Activated B cell treated with CpG ODN at 0.5 μM for 24 hours (primary cell): Measurements from ENCODE around the gene LMX1A. TPM values are rescaled to one million over a fixed set of nuclear protein-coding genes. Genes with fewer than 3 reads are reported as not detected.

Source experiments
- ATAC-seq: fragments of 200-7000 bp; cut with Tn5 transposase; one replicate; pipeline ENCODE4 v1.10.0; 2021; ENCODE audit warnings: low read depth, mild to moderate bottlenecking, moderate library complexity
- CTCF ChIA-PET: fragments of 350-600 bp; sonication (Branson Sonifier 250); formaldehyde crosslinking; loops from one replicate; lab custom pipeline; 2021; ENCODE audit warnings: antibody characterized with exemption; lab: Charles Lee
- POLR2A ChIA-PET: fragments of 350-600 bp; sonication (Branson Sonifier 250); formaldehyde crosslinking; loops from one replicate; lab custom pipeline; 2021; ENCODE audit warnings: antibody characterized with exemption; lab: Charles Lee
- DNase-seq: peaks from one replicate; pipeline ENCODE4 v3.0.0; 2022
- H3K27ac Mint-ChIP-seq: one replicate; pipeline ENCODE4 v1.8.0; 2020; ENCODE audit warnings: mixed read lengths
- H3K27me3 Mint-ChIP-seq: one replicate; pipeline ENCODE4 v1.8.0; 2021; ENCODE audit warnings: mixed read lengths
- H3K36me3 Mint-ChIP-seq: one replicate; pipeline ENCODE4 v1.8.0; 2021; ENCODE audit warnings: low read depth, mixed read lengths
- H3K4me1 Mint-ChIP-seq: one replicate; pipeline ENCODE4 v1.8.0; 2021; ENCODE audit warnings: mixed read lengths
- H3K4me3 Mint-ChIP-seq: one replicate; pipeline ENCODE4 v1.8.0; 2020; ENCODE audit warnings: mild to moderate bottlenecking, mixed read lengths
- H3K9me3 Mint-ChIP-seq: one replicate; pipeline ENCODE4 v1.8.0; 2020; ENCODE audit warnings: mixed read lengths
- intact Hi-C: fragments of 100-400 bp; cut with micrococcal nuclease; formaldehyde crosslinking; loops from one replicate; pipeline ENCODE4 v1.15.1; 2024
- total RNA-seq: library from RNA; stranded (reverse); gene quantifications from 2 replicates; pipeline ENCODE4 v1.2.3, GENCODE V29; 2022
- TF ChIP-seq, protein P1 (sequence below): fragments of 200-600 bp; IDR thresholded peaks from one replicate; pipeline ENCODE4 v1.8.0; 2022; ENCODE audit warnings: antibody characterized with exemption, mild to moderate bottlenecking

Gene LMX1A
- total RNA-seq, 1 donor from 2014 or later, result not detected

DNA sequence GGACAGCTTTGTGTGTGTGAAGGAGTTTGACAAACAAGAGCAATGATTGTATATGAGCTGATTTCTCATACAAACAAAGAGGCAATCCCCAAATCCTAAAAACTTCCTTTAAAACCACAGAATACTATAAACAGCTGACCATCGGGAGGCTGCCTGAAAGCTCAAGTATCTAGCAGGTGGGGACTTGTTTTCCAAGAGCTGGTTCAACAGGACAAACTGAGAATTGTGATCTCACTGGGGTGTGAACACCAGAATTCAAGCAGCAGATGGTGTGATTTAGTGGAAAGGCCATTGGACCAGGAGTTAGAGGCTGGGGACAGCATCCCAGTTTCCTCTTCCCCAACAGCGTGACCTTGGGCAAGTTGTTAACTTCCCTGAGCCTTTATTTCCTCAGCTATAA lies 13.9 kb downstream of the LMX1A start:
- TF ChIP-seq, protein P1, sequence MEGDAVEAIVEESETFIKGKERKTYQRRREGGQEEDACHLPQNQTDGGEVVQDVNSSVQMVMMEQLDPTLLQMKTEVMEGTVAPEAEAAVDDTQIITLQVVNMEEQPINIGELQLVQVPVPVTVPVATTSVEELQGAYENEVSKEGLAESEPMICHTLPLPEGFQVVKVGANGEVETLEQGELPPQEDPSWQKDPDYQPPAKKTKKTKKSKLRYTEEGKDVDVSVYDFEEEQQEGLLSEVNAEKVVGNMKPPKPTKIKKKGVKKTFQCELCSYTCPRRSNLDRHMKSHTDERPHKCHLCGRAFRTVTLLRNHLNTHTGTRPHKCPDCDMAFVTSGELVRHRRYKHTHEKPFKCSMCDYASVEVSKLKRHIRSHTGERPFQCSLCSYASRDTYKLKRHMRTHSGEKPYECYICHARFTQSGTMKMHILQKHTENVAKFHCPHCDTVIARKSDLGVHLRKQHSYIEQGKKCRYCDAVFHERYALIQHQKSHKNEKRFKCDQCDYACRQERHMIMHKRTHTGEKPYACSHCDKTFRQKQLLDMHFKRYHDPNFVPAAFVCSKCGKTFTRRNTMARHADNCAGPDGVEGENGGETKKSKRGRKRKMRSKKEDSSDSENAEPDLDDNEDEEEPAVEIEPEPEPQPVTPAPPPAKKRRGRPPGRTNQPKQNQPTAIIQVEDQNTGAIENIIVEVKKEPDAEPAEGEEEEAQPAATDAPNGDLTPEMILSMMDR, result no peak
- Mint-ChIP-seq H3K36me3 (no peaks in the 10 kb centered on the region), H3K27me3 (peaks cover 43% of the 10 kb centered on the region), H3K27ac (no peak overlapping the region), H3K4me3 (no peak overlapping the region), H3K4me1 (no peaks in the 10 kb centered on the region), H3K9me3 (no peaks in the 10 kb centered on the region)
- ChIA-PET POLR2A (no interaction called here), CTCF (interaction anchor here (0.9 kb wide), 1 partner anchor 25 kb away, joined by 3 read pairs; no protein-coding TSS in a partner anchor)
- DNase-seq (no peak), ATAC-seq (no peak)
- intact Hi-C loops, result no loop called here

DNA sequence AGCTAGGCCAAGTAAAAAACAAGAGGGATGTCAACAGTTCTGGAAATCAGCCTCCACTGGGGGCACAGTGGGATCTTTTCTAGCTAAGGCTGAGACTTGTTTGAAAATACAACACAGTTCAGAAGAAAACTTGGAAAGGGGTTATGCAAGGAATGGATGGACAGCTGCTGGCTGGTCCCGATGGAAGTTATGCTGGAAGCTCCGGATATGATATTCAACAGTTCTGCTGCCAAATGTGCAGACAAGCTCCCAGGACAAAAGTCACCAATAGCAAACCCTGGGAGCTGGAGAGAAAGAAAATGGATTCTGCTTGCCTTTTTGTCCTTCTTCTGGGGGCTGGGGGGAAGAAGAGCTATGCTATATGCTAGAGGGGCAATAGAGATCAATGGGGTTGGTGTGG lies 14.3 kb downstream of the LMX1A start:
- Mint-ChIP-seq H3K4me3 (no peak overlapping the region), H3K9me3 (no peaks in the 10 kb centered on the region), H3K27ac (no peak overlapping the region), H3K36me3 (no peaks in the 10 kb centered on the region), H3K27me3 (peaks cover 39% of the 10 kb centered on the region), H3K4me1 (no peaks in the 10 kb centered on the region)
- CTCF ChIA-PET, result interaction anchor here (0.9 kb wide), 1 partner anchor 25 kb away, joined by 3 read pairs; no protein-coding TSS in a partner anchor
- POLR2A ChIA-PET, result no interaction called here
- intact Hi-C loops, result no loop called here
- no peak for DNase-seq
- ATAC-seq, result no peak
- TF ChIP-seq, protein P1, result no peak

DNA sequence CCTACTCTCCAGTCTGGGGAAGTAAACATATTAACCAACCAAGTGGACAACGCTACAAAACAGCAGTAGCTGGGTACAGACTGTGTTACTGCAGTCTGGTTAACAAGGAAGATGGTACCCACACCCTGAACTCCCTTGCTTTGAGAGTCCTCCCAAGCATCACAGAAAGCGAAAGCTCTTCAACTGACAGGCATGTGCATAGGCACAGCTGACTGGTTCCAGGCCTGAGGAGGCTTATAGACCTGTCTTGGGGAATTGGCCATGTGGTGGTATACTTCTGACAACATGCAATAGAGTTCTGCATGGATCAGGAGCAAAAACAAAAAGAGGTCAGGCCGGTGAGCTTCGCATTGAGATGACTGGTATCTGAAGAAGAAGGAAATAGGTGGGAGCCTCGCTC lies 17.4 kb downstream of the LMX1A start:
- CTCF ChIA-PET, result interaction anchor here (1.0 kb wide), 1 partner anchor 32 kb away, joined by 4 read pairs; no protein-coding TSS in a partner anchor
- no peaks in the 10 kb centered on the region for H3K9me3 Mint-ChIP-seq
- intact Hi-C loops, result no loop called here
- POLR2A ChIA-PET, result no interaction called here
- TF ChIP-seq, protein P1, result no peak
- no peak overlapping the region for H3K27ac Mint-ChIP-seq
- H3K4me1 Mint-ChIP-seq, result no peaks in the 10 kb centered on the region
- H3K4me3 Mint-ChIP-seq, result no peak overlapping the region
- no peaks in the 10 kb centered on the region for H3K36me3 Mint-ChIP-seq
- ATAC-seq (no peak), DNase-seq (no peak)
- H3K27me3 Mint-ChIP-seq, result peaks cover 25% of the 10 kb centered on the region

DNA sequence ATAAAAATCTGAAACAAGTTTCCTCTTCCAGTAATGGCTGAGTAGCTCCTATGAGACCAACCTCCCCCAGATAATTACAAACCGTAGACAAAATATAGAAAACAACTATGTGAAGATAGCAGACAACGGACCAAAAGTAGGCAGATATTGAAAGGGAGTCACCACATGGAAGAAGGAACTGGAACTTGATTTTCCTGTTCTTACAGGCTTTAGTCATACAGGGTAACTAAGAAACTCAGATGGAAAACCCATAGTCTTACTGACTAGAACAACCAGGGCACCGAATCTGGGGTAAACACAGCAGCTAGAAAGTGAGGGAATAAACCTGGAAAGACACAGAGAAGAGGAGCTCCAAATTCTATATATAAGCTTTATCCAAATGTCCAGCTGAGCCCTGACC lies 26.0 kb downstream of the LMX1A start:
- Mint-ChIP-seq H3K4me3 (no peak overlapping the region), H3K36me3 (no peaks in the 10 kb centered on the region), H3K27me3 (peaks cover 12% of the 10 kb centered on the region), H3K9me3 (no peaks in the 10 kb centered on the region), H3K4me1 (no peaks in the 10 kb centered on the region), H3K27ac (no peak overlapping the region)
- ATAC-seq (no peak), DNase-seq (no peak)
- ChIA-PET CTCF (no interaction called here), POLR2A (no interaction called here)
- TF ChIP-seq, protein P1, result no peak
- intact Hi-C loops, result no loop called here

DNA sequence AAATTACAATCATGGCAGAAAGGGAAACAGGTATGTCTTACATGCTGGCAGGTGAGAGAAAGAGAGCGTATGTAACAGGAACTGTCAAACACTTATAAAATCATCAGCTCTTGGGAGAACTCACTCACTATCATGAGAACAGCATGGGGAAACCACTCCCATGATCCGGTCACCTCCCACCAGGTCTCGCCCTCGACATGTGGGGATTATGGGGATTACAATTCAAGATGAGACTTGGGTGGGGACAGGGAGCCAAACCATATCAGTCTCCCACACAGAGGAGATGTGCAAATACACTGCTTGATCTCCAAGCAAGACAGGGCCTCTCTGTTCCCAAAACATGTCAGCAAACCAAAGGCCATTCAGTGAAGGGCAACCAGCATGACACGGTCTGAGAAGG lies 27.4 kb downstream of the LMX1A start:
- DNase-seq, result no peak
- POLR2A ChIA-PET, result no interaction called here
- Mint-ChIP-seq H3K27ac (no peak overlapping the region), H3K4me1 (no peaks in the 10 kb centered on the region), H3K27me3 (peaks cover 17% of the 10 kb centered on the region), H3K4me3 (no peak overlapping the region), H3K36me3 (no peaks in the 10 kb centered on the region), H3K9me3 (no peaks in the 10 kb centered on the region)
- no peak for ATAC-seq
- intact Hi-C loops, result no loop called here
- TF ChIP-seq, protein P1, result no peak
- CTCF ChIA-PET, result no interaction called here
